A204.1 (cell line): Measurements from ENCODE around the gene IRF5.
"Not testable (repeated sequence)": the region's sequence is repeated elsewhere in the genome, so short reads cannot be mapped to it uniquely, and the experiment has no call there.

Experiments used
- FAIRE-seq: peaks from 2 replicates; lab custom pipeline; 2012; peaks lifted over from hg19 to GRCh38; lab: Jason Lieb, UNC

Gene IRF5

DNA sequence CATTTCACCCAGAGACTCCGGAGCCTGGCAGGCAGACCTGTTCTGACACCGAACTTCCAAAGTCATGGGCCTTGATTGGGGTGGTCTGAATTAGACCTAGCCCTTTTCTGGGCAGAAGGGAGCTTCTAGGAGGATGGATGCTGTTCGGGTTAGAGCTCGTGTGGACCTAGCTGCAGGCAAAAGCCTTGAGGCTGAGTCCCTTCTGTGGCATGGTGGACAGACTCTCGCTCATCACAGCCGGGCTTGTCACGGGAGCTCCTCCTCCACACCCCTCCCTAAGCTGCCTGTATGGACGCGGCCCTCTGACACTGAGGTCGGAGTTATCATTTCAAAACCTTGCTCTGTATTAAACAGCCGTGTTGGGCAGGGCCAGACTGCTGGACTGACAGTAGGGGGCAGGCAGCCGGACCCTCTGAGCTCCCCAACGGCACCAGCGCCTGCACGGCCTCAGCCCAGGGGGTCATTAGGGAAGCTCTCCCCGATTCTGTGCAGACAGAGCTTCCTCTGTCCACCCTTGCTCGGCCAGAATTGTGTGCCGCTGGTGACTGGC, 2.2 kb downstream of the IRF5 start:
- FAIRE-seq: no peak

DNA sequence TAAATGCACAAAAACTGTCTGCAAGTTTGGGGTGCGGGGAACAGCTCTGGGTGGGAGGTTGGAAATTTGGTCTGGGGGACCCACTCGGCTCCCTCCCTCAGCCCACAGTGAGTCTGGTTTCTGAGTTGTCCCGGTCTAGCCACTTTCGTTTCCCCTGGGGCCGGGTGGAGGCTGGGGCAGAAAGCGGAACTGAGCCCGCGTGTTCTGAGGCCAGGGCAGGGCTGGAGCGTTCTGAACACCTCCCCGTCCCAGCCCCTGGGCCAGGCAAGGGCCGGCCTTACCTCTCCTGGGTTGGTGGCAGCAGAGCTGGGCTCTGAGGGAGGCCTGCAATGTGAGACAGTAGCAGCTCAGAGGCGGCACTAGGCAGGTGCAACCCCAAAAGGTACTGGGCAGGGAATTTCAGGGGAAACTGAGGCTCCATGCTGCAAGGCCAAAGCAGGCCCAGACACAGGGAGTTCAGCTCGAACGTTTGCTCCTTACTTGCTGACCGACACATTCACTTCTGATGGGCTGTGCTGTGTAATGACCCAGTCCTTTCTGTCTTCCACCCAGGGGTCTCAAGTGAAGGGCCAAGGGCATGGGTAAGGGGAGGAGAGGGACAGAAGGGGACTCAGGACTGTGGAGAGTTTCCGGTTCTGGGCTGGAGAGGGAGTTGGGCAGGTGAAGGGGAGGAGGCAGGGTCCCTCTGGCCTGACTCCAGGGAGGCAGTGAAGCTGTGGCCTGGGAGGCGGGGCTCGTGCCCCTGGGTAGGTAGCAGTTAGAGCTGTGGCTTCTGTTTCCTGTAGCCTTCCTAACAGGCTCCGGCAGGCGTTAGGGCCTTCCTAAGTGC, 3.0 kb downstream of the IRF5 start:
- FAIRE-seq: no peak

DNA sequence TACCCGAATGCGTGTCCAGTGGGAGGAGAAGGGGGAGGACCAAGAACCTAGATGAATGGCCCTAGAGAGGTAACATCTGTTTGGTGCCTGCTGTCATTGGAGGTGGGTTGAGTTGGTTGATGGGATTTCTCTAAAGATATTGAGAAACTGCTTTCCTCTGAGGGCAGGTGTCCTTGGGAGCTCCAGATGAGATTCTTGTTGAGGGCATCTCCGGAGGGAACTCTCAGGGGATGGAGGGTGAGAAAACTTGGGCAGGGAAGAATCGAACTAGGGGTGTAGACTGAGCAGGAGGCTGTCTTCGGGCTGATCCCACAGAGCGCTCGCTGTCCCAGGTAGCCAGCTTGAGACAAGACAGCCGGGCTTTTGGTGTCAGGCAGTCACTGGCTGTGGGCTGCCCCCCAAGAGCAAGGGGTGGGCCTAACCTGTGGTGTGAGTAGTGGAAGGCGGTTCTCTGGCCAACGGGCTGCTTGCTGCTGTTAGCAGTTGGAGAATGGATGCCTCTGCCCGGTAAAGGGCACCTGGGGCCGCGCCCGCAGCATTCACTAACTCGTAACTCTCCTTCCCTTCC, 3.7 kb downstream of the IRF5 start:
- FAIRE-seq: no peak

DNA sequence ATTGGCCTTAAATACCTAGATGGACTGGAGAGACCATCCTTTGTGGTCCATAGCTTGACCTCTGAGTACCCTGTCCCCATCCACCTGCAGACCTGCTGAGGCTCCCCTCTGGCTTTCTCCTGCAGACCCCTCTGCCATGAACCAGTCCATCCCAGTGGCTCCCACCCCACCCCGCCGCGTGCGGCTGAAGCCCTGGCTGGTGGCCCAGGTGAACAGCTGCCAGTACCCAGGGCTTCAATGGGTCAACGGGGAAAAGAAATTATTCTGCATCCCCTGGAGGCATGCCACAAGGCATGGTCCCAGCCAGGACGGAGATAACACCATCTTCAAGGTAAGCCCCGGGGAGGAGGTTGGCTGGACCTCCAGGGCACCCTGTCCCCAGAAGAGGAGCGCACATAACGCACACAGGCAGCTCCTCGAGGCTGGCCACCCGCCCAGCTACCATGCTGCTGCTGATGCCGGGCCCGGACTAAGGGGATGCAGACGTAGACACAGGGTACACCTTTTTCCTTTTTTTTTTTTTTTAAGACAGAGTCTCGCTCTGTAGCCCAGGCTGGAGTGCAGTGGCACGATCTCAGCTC, 4.3 kb downstream of the IRF5 start:
- FAIRE-seq: no peak

DNA sequence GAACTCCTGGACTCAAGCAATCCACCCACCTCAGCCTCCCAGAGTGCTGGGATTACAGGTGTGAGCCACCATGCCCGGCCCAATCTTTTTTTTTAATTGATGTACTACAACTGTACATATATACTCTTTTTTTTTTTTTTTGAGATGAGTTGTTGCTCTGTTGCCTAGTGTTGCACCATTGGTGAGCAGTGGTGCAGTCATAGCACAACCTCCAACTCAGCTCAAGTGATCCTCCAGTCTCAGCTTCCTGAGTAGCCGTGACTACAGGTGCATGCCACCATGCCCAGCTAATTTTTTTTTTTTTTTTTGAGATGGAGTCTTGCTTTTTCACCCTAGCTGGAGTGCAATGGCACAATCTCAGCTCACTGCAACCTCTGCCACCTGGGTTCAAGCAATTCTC, 5.5 kb downstream of the IRF5 start:
- FAIRE-seq: not testable (repeated sequence)

DNA sequence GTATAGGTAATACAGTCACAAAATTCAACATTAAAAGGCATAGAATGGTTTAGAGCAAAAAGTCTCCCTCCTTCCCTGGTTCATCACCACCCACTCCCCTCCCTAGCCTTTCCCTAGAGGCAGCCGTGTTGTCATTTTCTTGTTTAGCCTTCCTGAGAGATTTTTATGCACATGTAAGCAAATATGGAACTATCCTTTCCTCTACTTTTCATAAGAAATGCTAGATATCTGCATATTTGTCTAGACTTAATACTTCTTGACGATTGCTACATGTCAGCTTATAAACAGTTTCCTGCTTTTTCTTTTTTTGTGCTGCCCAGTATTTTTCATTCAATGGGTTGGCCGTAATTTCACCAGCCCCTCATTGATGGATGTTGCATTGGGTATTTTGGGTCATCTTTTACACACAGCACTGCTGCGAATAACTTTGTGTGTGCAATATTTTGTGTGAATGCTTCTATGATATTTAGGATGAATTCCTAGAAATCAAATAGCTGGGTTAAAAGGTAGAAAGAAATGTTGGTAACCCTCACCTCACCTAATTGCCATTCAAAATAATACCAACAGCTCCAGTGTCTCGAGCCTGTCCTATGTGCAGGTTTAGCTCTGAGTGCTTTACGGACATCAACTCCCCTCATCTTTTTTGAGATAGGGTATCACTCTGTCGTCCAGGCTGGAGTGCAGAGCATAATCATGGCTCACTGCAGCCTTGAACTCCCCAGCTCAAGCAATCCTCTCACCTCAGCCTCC, 6.9 kb downstream of the IRF5 start:
- no peak for FAIRE-seq

DNA sequence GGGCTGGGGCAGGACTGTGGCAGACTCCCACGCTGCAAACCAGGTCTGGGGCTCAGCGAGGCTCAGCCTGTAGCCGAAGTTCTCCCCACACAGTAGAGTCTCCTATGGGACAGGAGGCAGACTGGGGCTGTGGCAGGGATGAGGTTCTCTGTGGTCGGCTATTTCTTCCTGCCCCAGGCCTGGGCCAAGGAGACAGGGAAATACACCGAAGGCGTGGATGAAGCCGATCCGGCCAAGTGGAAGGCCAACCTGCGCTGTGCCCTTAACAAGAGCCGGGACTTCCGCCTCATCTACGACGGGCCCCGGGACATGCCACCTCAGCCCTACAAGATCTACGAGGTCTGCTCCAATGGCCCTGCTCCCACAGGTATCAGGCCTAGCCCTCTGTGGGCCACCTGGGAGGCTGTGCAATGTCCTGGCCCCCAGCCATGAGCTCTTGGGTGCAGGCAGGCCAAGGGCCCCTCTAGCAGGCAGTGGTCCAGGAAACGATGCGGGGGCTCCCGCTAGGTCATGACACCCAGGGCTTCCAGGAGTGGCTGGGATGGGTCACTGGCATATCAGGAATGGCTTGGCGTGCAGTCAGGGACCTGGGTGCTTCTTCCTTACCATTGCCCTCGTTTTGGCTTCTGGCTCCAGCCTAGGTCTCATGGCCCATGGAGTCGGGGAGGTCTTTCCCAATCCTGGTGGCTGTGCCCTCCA, 8.1 kb downstream of the IRF5 start:
- no peak for FAIRE-seq

DNA sequence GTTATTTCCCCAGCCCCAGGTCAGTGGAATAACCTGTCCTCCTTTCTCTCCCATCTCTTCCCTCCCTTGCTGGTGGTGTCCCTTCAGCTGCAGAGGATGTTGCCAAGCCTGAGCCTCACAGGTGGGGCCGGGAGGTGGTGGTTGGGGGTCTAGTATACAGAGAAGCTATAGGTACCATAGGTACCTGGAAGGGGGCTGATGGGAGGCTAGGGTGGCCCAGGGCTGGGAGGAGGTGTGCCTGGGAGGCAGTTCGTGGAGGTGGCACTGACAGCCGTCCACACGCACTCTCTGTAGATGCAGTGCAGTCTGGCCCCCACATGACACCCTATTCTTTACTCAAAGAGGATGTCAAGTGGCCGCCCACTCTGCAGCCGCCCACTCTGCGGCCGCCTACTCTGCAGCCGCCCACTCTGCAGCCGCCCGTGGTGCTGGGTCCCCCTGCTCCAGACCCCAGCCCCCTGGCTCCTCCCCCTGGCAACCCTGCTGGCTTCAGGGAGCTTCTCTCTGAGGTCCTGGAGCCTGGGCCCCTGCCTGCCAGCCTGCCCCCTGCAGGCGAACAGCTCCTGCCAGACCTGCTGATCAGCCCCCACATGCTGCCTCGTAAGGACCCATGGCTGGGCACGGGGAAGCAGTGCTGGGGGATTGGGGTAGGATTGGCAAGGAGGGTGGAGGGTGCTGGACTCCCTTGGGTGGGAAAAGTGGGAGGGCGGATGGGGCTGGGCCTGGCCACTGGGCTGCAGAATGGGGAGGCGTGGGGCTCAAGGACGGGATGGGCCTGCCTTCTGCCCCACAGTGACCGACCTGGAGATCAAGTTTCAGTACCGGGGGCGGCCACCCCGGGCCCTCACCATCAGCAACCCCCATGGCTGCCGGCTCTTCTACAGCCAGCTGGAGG, 9.5 kb downstream of the IRF5 start:
- FAIRE-seq: no peak

DNA sequence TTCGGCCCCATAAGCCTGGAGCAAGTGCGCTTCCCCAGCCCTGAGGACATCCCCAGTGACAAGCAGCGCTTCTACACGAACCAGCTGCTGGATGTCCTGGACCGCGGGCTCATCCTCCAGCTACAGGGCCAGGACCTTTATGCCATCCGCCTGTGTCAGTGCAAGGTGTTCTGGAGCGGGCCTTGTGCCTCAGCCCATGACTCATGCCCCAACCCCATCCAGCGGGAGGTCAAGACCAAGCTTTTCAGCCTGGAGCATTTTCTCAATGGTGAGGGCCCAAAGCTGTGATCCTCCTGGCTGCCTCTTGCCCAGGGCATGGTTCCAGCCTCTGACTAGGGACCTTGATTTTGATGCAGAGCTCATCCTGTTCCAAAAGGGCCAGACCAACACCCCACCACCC, 10.1 kb downstream of the IRF5 start:
- FAIRE-seq: no peak

DNA sequence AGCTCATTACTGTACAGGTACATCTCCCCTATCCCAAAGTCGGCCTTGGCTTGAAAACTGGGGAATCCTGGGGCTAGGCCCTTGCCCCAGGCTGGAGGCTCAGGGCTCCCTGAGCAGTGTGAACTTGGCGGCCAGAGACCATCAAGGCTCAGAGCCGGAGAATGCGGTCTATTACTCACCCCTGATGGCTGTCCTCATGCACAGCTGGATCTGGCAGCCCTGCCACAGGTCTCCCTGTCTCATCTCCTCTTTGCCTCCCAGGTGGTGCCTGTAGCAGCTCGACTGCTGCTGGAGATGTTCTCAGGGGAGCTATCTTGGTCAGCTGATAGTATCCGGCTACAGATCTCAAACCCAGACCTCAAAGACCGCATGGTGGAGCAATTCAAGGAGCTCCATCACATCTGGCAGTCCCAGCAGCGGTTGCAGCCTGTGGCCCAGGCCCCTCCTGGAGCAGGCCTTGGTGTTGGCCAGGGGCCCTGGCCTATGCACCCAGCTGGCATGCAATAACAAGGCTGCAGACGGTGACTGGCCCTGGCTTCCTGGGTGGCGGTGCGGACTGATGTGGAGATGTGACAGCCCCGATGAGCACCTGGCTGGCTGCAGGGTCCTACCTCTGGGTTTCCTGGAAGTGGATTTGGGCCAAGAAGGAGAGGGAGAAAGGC, 10.7 kb downstream of the IRF5 start:
- FAIRE-seq: no peak

DNA sequence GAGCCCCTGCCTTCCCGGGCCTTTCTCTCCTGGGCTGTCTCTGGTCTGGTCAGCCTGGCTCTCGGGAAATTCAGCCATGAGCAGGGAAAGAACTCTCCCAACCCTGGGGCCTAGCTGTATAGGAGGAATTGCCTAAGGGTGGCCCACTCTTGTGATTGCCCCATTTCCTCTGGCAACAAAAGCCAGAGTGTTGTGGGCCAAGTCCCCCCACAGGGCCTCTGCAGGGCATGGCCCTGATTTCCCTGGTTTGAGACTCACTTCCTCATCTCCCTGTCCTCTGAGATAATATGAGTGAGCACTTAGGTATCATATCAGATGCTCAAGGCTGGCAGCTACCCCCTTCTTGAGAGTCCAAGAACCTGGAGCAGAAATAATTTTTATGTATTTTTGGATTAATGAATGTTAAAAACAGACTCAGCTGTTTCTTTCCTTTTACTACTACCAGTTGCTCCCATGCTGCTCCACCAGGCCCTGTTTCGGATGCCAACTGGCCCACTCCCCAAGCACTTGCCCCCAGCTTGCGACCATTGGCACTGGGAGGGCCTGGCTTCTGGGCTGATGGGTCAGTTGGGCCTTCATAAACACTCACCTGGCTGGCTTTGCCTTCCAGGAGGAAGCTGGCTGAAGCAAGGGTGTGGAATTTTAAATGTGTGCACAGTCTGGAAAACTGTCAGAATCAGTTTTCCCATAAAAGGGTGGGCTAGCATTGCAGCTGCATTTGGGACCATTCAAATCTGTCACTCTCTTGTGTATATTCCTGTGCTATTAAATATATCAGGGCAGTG, 11.4 kb downstream of the IRF5 start:
- no peak for FAIRE-seq

DNA sequence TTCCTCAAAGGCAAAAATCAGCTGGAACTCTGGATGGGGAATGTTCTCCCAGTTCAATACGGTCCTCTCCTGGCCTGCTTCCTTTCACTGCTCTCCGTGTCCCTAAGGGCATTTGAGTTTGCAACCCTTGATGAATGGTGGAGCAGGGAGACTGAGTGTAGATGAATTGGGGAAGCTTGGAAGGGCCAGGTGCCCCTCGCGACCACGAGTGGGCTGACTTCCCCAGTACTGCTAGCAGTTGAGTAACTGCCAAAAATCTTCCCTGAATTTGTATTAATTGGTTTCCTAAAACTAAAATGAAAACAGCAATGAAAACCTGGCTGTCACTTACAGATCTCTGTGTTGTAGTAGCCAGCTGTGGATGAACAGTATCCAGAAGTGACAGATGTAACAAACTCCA, 13.6 kb downstream of the IRF5 start:
- FAIRE-seq: no peak

DNA sequence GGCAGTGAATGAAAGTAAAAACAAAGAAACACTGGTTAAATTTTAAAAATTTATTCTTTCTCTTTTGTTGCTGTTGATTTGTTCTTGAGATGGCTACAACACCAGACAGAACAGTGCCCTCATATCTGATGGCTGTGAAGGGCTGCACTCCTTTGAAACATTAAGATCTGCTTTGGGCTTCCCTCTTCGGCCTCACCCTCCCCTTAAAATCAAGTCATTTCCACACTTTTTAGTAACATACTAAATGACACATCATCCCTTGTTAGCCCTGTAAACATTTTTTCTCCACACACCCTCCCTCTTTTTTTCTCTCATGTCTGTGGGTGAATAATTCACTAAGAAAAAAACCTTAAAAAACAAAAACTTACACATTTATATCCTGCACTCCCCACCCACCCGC, 16.4 kb downstream of the IRF5 start:
- FAIRE-seq: no peak

DNA sequence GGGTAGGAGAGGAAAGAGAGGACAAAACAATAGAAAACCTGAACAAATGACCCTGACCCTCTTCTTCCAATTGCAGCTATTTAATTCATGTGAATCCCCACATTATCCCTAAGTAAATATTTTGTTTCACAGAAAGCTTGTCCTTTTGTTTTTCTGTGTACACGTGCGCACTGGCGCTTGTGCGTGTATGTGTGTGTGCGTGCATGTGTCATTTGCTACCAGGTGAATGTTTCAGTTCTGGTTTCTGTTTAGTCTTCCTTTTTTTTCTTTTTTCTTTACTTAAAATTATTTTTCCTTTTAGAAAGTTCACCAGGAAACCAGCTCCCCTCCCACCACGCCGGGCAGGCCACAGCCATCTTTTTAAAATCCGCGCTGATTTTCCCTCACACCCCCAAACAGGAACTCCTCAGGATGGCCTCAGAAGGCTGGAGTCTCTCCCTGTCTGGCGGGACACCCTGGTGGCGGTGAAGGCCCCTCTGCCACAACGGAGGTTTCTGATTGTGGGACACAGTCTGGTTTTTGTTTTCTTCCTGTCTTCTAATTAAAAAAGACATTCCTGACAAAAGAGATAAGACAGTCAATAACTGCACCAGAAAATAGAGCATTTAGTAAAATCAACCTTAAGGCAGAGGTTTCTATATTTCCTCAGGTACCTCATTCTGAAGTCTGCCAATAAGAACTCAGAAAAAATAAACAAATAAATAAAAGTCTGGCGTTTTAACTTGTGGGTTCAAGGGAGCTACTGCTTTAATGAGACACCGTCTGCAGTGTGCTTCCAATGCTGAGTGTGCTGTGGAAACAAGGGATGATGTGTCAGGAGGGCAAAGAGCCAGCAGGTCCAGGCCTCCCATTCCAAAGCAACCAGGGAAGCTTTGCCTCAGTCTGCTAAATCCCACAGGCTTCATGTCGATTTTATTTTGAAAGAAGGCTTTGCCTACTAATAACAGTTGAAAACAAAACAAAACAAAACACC, 17.4 kb downstream of the IRF5 start:
- FAIRE-seq: no peak

DNA sequence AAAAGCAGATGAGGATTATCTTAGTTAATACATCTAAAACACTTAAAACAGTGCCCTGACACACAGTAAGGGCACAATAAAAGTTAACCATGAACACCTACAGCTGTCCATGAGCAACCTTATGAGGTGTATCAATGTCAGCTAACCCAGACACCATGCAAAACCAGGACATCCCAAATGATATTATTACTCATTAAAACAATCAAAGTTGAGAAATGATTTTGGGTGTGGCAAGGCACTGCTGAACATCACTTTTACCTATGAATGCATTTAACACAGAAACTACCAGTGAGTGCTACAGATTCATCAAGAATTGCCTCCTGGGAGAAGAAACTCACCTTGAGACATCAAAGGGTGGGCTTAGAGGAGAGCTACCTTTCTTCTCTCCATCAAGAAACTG, 18.3 kb downstream of the IRF5 start:
- FAIRE-seq: no peak

DNA sequence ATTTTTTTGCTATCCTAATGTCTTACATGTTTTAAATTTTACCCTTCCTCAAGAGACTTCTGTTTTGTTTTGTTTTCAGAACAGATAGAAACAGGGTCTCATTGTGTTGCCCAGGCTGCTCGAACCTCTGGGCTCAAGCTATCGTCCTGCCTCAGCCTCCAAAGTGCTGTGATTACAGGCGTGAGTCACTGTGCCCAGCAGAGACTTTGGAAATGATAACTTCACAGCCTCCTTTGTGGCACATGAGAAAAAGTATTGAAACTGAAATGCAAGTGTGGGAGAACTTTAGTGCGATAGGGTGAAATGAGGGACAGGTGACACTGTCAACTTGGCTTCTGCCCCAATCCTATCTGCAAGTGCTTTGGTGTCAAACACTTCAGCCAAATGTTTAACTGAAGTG, 21.6 kb downstream of the IRF5 start:
- no peak for FAIRE-seq

DNA sequence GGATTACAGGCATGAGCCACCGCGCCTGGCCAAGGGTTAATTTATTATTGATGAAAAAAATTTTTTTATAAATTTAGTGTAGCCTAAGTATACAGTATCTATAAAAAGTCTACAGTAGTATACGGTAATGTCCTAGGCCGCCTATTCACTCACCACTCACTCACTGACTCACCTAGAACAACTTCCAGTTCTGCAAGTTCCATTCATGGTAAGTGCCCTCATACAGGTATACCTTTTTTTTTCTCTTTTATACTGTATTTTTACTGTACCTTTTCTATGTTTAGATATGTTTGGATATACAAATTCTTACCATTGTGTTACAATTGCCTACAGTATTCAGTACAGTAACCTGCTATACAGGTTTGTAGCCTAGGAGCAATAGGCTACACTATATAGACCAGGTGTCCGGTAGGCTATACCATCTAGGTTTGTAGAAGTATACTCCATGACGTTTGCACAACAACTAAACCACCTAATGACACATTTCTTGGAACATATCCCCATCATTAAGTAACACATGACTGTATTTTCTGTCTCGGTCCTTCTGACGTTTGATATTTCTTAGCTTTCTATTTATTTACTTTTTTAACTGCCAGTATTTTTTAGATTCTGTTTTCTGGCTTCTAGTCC, 23.4 kb downstream of the IRF5 start:
- FAIRE-seq: no peak

DNA sequence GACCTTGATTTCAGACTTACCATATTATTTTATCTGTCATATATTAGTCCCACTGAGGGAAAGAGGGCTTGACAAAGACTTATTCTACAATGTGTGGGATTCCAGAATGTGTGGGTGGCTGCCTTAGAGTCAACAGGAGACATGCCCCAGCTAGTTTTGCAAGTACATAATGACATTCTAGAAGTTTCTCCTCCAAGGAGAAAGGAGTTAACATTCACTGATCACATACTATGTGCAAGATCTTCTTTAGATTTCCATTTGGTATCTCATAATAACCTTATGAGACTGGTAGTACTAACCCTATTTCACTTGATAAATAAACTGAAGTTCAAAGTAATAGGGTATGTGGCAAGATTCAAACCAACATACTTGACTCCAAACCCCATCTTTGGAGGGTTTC, 25.2 kb downstream of the IRF5 start:
- FAIRE-seq: no peak
